ENCODE measurements around the gene CCDC12.

The CCDC12 gene

GRCh38 chr3:46907960-46908293 is 68.6 kb downstream of the CCDC12 start:
- DNase-seq (ENCODE audit: low spot score) = no peak

GRCh38 chr3:46907271-46907670 is 69.3 kb downstream of the CCDC12 start:
- FAIRE-seq = no peak
- DNase-seq (ENCODE audit: low spot score) = no peak

More at GRCh38 chr3:46907960-46908293, 68.6 kb downstream of the CCDC12 start:
- no peak for FAIRE-seq

- DNase-seq (ENCODE audit: low spot score) (no peak), FAIRE-seq (no peak)
These were observed 70.0 kb downstream of the CCDC12 start for GRCh38 chr3:46906471-46907058.

- no peak for DNase-seq (ENCODE audit: low spot score)
- no peak for FAIRE-seq
These were observed 70.7 kb downstream of the CCDC12 start for GRCh38 chr3:46905661-46906451.

GRCh38 chr3:46905213-46905560 is 71.4 kb downstream of the CCDC12 start:
- DNase-seq (ENCODE audit: low spot score) = no peak
- no peak for FAIRE-seq

- FAIRE-seq (no peak), DNase-seq (ENCODE audit: low spot score) (no peak)
These were observed 72.0 kb downstream of the CCDC12 start for GRCh38 chr3:46904303-46905212.

GRCh38 chr3:46903341-46904302 is 72.9 kb downstream of the CCDC12 start:
- FAIRE-seq (peak; percentile 34), DNase-seq (ENCODE audit: low spot score) (peak; percentile 45)

GRCh38 chr3:46902188-46902631 is 74.3 kb downstream of the CCDC12 start:
- no peak for FAIRE-seq
- no peak for DNase-seq (ENCODE audit: low spot score)

- no peak for FAIRE-seq
- DNase-seq (ENCODE audit: low spot score) = no peak
These were observed 74.9 kb downstream of the CCDC12 start for GRCh38 chr3:46901591-46902187.

- FAIRE-seq = no peak
- no peak for DNase-seq (ENCODE audit: low spot score)
These were observed 75.5 kb downstream of the CCDC12 start for GRCh38 chr3:46901061-46901460.

- FAIRE-seq (no peak), DNase-seq (ENCODE audit: low spot score) (no peak)
These were observed 76.2 kb downstream of the CCDC12 start for GRCh38 chr3:46900356-46900755.

GRCh38 chr3:46900007-46900292 is 76.6 kb downstream of the CCDC12 start:
- no peak for DNase-seq (ENCODE audit: low spot score)

GRCh38 chr3:46899151-46900006 is 77.2 kb downstream of the CCDC12 start:
- DNase-seq (ENCODE audit: low spot score) (no peak), FAIRE-seq (no peak)

More at GRCh38 chr3:46900007-46900292, 76.6 kb downstream of the CCDC12 start:
- no peak for FAIRE-seq

- no peak for DNase-seq (ENCODE audit: low spot score)
- FAIRE-seq = no peak
These were observed 78.0 kb downstream of the CCDC12 start for GRCh38 chr3:46898321-46899150.

- no peak for FAIRE-seq
- DNase-seq (ENCODE audit: low spot score) = no peak
These were observed 78.7 kb downstream of the CCDC12 start for GRCh38 chr3:46897829-46898320.

- FAIRE-seq (no peak), DNase-seq (ENCODE audit: low spot score) (no peak)
These were observed 79.5 kb downstream of the CCDC12 start for GRCh38 chr3:46897031-46897430.

GRCh38 chr3:46896386-46896785 is 80.2 kb downstream of the CCDC12 start:
- no peak for DNase-seq (ENCODE audit: low spot score)
- FAIRE-seq = no peak

GRCh38 chr3:46895761-46896160 is 80.8 kb downstream of the CCDC12 start:
- DNase-seq (ENCODE audit: low spot score) = no peak
- FAIRE-seq = no peak

GRCh38 chr3:46895204-46895660 is 81.3 kb downstream of the CCDC12 start:
- no peak for FAIRE-seq
- DNase-seq (ENCODE audit: low spot score) = peak; percentile 16
